ENCODE data around the gene MAPKAPK2.
"Not testable (repeated sequence)": the region's sequence is repeated elsewhere in the genome, so short reads cannot be mapped to it uniquely, and the experiment has no call there.

Gene MAPKAPK2

GRCh38 chr1:206761159-206761768, 76.6 kb downstream of the MAPKAPK2 start:
- Histone ChIP-seq H3K4me1 (ENCODE audit: control insufficient read depth, insufficient read depth, low read length) (no peaks in the 10 kb centered on the region), H3K27ac (ENCODE audit: extremely low read depth, low read depth, low read length) (no peak overlapping the region), H3K4me3 (ENCODE audit: low read depth, low read length) (no peak overlapping the region), H3K36me3 (ENCODE audit: control insufficient read depth in 2 of 2, insufficient read depth in 1 of 2, low read length in 2 of 2) (no peaks in the 10 kb centered on the region), H3K9me3 (ENCODE audit: control insufficient read depth, insufficient read depth, low read depth, low read length) (no peaks in the 10 kb centered on the region)
- TF ChIP-seq, protein P1, sequence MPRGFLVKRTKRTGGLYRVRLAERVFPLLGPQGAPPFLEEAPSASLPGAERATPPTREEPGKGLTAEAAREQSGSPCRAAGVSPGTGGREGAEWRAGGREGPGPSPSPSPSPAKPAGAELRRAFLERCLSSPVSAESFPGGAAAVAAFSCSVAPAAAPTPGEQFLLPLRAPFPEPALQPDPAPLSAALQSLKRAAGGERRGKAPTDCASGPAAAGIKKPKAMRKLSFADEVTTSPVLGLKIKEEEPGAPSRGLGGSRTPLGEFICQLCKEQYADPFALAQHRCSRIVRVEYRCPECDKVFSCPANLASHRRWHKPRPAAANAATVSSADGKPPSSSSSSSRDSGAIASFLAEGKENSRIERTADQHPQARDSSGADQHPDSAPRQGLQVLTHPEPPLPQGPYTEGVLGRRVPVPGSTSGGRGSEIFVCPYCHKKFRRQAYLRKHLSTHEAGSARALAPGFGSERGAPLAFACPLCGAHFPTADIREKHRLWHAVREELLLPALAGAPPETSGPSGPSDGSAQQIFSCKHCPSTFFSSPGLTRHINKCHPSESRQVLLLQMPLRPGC (tag by site-specific recombination; IDR thresholded peaks at IDR 0.05): no peak
- no peak for TF ChIP-seq ZNF585B (tag by site-specific recombination; IDR thresholded peaks at IDR 0.05)
- TF ChIP-seq, protein P2, sequence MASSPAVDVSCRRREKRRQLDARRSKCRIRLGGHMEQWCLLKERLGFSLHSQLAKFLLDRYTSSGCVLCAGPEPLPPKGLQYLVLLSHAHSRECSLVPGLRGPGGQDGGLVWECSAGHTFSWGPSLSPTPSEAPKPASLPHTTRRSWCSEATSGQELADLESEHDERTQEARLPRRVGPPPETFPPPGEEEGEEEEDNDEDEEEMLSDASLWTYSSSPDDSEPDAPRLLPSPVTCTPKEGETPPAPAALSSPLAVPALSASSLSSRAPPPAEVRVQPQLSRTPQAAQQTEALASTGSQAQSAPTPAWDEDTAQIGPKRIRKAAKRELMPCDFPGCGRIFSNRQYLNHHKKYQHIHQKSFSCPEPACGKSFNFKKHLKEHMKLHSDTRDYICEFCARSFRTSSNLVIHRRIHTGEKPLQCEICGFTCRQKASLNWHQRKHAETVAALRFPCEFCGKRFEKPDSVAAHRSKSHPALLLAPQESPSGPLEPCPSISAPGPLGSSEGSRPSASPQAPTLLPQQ (tag by site-specific recombination; IDR thresholded peaks at IDR 0.05): no peak
- TF ChIP-seq ZNF48 (tag by site-specific recombination; IDR thresholded peaks at IDR 0.05): no peak
- no peak for TF ChIP-seq ZFP69B (tag by site-specific recombination; IDR thresholded peaks at IDR 0.05)
- no peak for TF ChIP-seq ZBTB8A (tag by site-specific recombination; IDR thresholded peaks at IDR 0.05)
- TF ChIP-seq YY2 (tag by site-specific recombination; IDR thresholded peaks at IDR 0.05): no peak
- ChIA-PET POLR2A (no interaction called here), CTCF (interaction anchor here (0.6 to 2.7 kb wide), 11 partner anchors 14 to 669 kb away, joined by 3 to 10 read pairs (median 5); partner anchors contain the start of gene IL20)

DNA sequence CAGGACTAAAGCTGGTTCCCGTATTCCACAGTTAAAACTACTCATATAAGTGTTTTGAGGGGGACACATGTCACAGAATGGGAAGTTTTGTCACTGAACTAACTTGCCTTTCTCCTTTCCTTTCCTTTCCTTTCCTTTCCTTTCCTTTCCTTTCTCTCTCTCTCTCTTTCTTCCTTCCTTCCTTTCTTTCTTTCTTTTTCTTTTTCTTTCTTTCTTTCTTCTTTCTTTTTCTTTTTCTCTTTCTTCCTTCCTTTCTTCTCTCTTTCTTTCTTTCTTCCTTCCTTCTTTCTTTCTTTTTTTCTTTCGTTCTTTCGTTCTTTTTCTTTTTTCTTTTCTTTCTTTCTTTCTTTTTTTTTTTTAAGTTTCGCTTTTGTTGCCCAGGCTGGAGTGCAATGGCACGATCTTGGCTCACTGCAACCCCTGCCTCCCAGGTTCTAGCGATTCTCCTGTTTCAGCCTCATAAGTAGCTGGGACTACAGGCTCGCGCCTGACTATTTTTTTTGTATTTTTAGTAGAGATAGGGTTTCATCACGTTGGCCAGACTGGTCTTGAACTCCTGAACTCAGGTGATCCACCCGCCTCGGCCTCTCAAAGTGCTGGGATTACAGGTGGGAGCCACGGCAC, 78.1 kb downstream of the MAPKAPK2 start:
- peak; percentile 95 for TF ChIP-seq PRDM1 (tag by site-specific recombination; IDR thresholded peaks at IDR 0.05)
- peak; percentile 82 for TF ChIP-seq ZNF366 (tag by site-specific recombination; conservative IDR thresholded peaks at IDR 0.05)
- H3K36me3 ChIP-seq (ENCODE audit: control insufficient read depth in 2 of 2, insufficient read depth in 1 of 2, low read length in 2 of 2); POLR2A ChIA-PET; H3K9me3 ChIP-seq (ENCODE audit: control insufficient read depth, insufficient read depth, low read depth, low read length); H3K4me3 ChIP-seq (ENCODE audit: low read depth, low read length); H3K4me1 ChIP-seq (ENCODE audit: control insufficient read depth, insufficient read depth, low read length); H3K27ac ChIP-seq (ENCODE audit: extremely low read depth, low read depth, low read length): not testable (repeated sequence)
- CTCF ChIA-PET: interaction anchor here (2.7 kb wide), 1 partner anchor 36 kb away, joined by 10 read pairs; no protein-coding TSS in a partner anchor

DNA sequence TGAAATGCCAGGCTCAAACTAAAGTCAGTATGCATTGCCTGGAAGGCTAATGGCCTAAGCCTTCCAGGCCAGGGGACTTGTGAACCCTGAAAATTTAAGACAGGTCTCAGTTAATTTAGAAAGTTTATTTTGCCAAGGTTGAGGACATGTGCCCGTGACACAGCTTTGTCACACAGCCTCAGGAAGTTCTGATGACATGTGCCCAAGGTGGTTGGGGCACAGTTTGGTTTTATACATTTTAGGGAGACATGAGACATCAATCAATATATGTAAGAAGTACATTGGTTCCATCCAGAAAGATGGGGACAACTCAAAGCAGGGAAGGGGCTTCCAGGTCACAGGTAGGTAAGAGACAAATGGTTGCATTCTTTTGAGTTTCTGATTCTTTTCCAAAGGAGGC, 81.1 kb downstream of the MAPKAPK2 start:
- H3K27ac ChIP-seq (ENCODE audit: extremely low read depth, low read depth, low read length); H3K4me1 ChIP-seq (ENCODE audit: control insufficient read depth, insufficient read depth, low read length); H3K36me3 ChIP-seq (ENCODE audit: control insufficient read depth in 2 of 2, insufficient read depth in 1 of 2, low read length in 2 of 2); POLR2A ChIA-PET; H3K9me3 ChIP-seq (ENCODE audit: control insufficient read depth, insufficient read depth, low read depth, low read length); H3K4me3 ChIP-seq (ENCODE audit: low read depth, low read length): not testable (repeated sequence)
- CTCF ChIA-PET: interaction anchor here (0.8 to 1.0 kb wide), 2 partner anchors 101 to 146 kb away, joined by 4 to 8 read pairs; no protein-coding TSS in a partner anchor

- H3K4me1 ChIP-seq (ENCODE audit: control insufficient read depth, insufficient read depth, low read length): no peaks in the 10 kb centered on the region
- ChIA-PET POLR2A (no interaction called here), CTCF (interaction anchor here (0.8 to 1.5 kb wide), 2 partner anchors 102 to 145 kb away, joined by 4 read pairs; no protein-coding TSS in a partner anchor)
- no peak overlapping the region for H3K27ac ChIP-seq (ENCODE audit: extremely low read depth, low read depth, low read length)
- no peaks in the 10 kb centered on the region for H3K36me3 ChIP-seq (ENCODE audit: control insufficient read depth in 2 of 2, insufficient read depth in 1 of 2, low read length in 2 of 2)
- H3K4me3 ChIP-seq (ENCODE audit: low read depth, low read length): no peak overlapping the region
- H3K9me3 ChIP-seq (ENCODE audit: control insufficient read depth, insufficient read depth, low read depth, low read length): no peaks in the 10 kb centered on the region
- TF ChIP-seq, protein P3, sequence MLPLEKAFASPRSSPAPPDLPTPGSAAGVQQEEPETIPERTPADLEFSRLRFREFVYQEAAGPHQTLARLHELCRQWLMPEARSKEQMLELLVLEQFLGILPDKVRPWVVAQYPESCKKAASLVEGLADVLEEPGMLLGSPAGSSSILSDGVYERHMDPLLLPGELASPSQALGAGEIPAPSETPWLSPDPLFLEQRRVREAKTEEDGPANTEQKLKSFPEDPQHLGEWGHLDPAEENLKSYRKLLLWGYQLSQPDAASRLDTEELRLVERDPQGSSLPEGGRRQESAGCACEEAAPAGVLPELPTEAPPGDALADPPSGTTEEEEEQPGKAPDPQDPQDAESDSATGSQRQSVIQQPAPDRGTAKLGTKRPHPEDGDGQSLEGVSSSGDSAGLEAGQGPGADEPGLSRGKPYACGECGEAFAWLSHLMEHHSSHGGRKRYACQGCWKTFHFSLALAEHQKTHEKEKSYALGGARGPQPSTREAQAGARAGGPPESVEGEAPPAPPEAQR (tag by site-specific recombination; IDR thresholded peaks at IDR 0.05): no peak
- TF ChIP-seq HOXD13 (CRISPR knock-in tag; IDR thresholded peaks at IDR 0.05; ENCODE audit: borderline replicate concordance): no peak
- TF ChIP-seq, protein P2 (tag by site-specific recombination; IDR thresholded peaks at IDR 0.05): no peak
- TF ChIP-seq GLIS2 (tag by site-specific recombination; IDR thresholded peaks at IDR 0.05): no peak
- TF ChIP-seq ZBTB48 (tag by site-specific recombination; IDR thresholded peaks at IDR 0.05): no peak
- TF ChIP-seq ZNF514 (tag by site-specific recombination; IDR thresholded peaks at IDR 0.05): no peak
- no peak for TF ChIP-seq ZFHX2 (tag by site-specific recombination; conservative IDR thresholded peaks at IDR 0.05)
- no peak for TF ChIP-seq ZNF548 (tag by site-specific recombination; IDR thresholded peaks at IDR 0.05)
- no peak for TF ChIP-seq ZNF48 (tag by site-specific recombination; IDR thresholded peaks at IDR 0.05)
- TF ChIP-seq ZBTB44 (tag by site-specific recombination; IDR thresholded peaks at IDR 0.05): no peak
- no peak for TF ChIP-seq ZNF266 (tag by site-specific recombination; IDR thresholded peaks at IDR 0.05; ENCODE audit: low read depth)
These were observed 81.6 kb downstream of the MAPKAPK2 start for GRCh38 chr1:206766251-206766856.

Measured in HEK293 (cell line).